SH-SY5Y (cell line): ENCODE measurements around the gene PPP1R7.

Experiments used
- GATA2 ChIP-seq: IDR thresholded peaks from 2 replicates; pipeline ENCODE4 v1.6.1; 2011; ENCODE audit warnings: mild to moderate bottlenecking, low read depth, low read length
- GATA3 ChIP-seq: IDR thresholded peaks from 2 replicates; pipeline ENCODE4 v1.6.1; 2011; ENCODE audit warnings: low read depth, mild to moderate bottlenecking, low read length, moderate library complexity

Gene PPP1R7

GRCh38 chr2:241225983-241226382 lies 75.7 kb downstream of the PPP1R7 start:
- TF ChIP-seq GATA2 (no peak), GATA3 (no peak)

GRCh38 chr2:241226723-241227572 lies 76.7 kb downstream of the PPP1R7 start:
- TF ChIP-seq GATA2: no peak
- TF ChIP-seq GATA3: no peak

- TF ChIP-seq GATA3: no peak
- TF ChIP-seq GATA2: no peak
These were observed 77.3 kb downstream of the PPP1R7 start for GRCh38 chr2:241227594-241227993.

- TF ChIP-seq GATA3 (no peak), GATA2 (no peak)
These were observed 78.0 kb downstream of the PPP1R7 start for GRCh38 chr2:241228081-241228859.

DNA sequence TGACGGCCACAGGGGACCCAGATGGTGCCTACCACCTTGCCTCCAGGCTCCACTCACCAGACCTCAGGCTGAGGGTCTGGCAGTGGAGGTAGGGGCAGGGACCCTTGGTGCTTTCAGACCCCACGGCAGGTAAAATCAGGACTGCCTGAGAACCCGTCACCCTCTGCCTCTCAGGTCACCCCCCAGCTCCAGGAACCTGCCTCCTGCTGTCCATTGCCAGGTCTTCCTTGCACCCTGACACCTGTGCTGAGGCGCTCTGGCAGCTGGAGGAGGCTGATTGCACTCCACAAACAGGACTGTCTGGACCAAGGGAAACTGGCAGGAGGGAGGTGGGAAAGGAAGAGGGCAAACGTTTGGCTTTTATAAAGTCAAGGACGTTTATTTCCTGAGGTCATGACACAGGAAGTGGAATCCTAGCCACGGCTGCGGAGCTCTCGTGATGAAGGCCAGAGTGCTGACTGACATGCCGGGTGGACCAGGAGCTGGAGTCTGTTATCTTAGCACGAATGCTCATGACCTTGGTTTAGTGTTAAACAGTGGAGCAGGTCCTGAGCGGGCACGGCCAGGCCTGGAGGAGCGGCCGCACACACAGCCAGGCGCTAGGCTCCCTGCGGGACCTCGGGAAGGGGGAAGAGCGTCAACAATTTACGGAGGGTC lies 78.7 kb downstream of the PPP1R7 start:
- TF ChIP-seq GATA2 (no peak), GATA3 (no peak)

DNA sequence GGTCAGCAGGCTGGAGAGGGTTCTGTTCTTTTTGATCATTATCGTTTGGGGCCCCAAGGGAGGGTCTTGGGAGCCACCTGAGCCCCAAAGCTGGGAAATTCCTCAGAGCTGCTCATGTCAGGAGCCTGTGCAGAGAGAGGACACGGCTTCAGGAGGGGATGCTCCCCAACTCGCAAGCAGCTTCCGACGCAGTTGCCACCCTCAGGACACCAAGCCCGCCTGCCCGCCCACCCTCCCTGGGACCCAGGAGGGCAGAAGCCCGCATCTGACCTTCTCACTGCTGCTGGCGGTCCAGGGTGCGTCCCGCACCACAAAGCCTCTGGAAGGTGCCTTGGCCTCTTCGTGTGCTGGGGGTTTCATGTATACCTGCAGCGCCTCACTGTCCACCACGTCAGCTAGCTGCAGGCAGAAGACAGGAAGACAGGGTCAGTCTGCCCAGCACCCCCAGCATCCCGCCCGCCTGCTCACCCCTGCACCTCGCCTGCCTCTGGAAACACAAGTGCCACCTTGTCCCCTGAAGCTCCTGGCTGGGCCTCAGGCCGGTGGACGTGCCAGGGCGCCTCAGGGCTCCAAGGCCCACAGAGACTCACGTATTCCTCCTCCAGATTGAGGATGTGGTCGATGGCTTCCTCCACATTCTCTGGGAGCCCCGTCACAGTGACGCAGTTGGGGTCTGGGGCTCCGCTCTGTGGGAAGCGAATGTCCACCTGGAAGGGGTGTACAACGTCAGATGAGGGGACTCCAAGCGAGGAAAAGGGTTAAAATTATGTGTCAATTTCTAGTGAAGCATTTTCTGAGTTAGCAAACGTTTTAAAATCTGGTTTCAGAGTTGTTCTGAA lies 79.5 kb downstream of the PPP1R7 start:
- TF ChIP-seq GATA2 (no peak), GATA3 (no peak)

GRCh38 chr2:241230435-241230834 lies 80.2 kb downstream of the PPP1R7 start:
- TF ChIP-seq GATA2 (no peak), GATA3 (no peak)

- TF ChIP-seq GATA3: no peak
- TF ChIP-seq GATA2: no peak
These were observed 82.7 kb downstream of the PPP1R7 start for GRCh38 chr2:241232736-241233575.
